NCI-H1694 treated with DMSO at 0.1 percent for 48 hours (cell line): ENCODE results near the gene SAMD9L.
"Not testable (repeated sequence)": the region's sequence is repeated elsewhere in the genome, so short reads cannot be mapped to it uniquely, and the experiment has no call there.

Experiments
- DNase-seq: peaks from one replicate; lab custom pipeline; 2025; lab: John Stamatoyannopoulos, UW

Gene SAMD9L

DNA sequence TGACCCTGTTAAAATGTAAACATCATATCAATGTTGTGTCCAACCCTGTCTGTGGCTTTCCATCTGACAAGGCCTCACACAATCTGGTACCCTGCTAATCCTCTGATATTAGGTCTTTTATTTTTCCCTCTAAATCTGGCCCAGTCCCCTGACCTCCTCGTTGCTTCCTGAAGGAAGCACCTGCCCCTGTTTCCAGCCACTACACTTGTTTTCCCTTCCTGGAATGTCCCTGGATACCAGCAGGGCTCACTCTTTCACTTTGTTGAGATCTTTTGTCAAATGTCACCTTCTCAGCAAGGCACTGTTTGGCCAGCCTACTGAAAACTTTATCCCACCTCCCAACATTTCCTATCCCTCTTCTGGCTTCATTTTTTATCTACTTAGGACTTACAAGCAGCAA lies 2.1 kb downstream of the SAMD9L start:
- DNase-seq, result no peak

DNA sequence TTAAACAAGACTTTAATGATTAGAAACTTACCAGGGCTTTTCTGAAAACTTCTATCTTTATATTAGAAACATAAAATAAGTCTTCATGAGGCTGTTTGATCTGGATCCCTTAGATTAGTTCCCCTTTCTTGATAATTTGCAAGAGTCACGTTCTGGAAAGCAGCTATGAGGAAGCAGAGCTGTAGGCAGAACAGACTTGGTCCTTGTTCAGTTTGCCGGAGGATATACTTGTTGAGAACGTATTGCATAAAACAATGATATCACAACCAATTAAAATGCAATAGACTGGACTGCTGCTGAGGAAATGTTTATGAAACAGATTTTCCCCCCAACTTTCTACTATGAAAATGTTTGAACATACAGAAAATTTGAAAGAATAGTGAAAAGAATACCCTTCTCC lies 2.8 kb downstream of the SAMD9L start:
- no peak for DNase-seq

GRCh38 chr7:93142127-93142526 lies 6.1 kb downstream of the SAMD9L start:
- DNase-seq, result no peak

- DNase-seq, result no peak
Measured at GRCh38 chr7:93140582-93141191, 7.5 kb downstream of the SAMD9L start.

DNA sequence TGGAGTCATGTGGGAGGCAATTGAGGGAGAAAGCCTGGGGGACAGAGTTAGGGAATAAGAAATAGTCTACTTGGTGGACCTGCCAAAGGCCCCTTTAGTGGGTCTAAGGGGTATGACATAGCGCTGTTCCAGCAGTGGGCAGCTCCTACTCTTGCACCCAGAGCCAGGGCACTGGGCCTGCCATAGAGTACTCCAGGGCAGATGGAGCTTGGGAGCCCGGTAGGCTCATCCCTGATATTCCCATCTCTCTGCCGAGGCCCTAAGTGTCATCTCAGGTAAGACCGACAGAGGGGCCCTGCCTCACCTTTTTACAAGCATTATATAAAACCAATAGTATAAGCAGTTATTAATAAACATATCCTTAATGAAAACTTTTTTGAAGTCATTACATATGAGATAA lies 9.6 kb downstream of the SAMD9L start:
- DNase-seq, result no peak

- DNase-seq, result no peak
Measured at GRCh38 chr7:93133005-93133404, 15.2 kb downstream of the SAMD9L start.

DNA sequence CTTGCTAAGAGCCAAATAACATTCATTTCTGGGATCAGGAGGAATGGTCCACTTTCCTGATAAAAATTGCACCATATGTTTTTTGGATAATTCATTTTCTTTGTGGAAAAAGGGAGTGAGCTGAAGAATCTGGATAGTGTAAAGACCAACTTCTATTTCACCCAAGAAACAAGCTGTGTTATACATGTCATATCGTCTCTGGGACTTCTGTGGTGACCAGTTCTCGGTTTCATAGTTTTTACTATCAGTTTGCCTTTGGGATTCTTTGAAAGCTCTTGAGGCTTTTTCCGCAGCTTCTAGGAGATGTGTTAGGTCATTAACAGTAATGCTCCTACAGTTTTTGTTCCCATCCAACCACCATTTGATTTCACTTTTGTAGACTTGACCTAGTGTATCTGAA lies 16.0 kb downstream of the SAMD9L start:
- no peak for DNase-seq

DNA sequence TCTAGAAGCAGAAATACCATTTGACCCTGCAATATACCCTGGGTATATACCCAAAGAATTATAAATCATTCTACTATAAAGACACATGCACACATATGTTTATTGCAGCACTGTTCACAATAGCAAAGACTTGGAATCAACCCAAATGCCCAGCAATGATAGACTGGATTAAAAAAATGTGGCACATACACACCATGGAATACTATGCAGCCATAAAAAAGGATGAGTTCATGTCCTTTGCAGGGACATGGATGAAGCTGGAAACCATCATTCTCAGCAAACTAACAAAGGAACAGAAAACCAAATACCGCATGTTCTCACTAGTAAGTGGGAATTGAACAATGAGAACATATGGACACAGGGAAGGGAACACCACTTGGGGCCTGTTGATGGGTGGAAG lies 21.2 kb downstream of the SAMD9L start:
- not testable (repeated sequence) for DNase-seq

DNA sequence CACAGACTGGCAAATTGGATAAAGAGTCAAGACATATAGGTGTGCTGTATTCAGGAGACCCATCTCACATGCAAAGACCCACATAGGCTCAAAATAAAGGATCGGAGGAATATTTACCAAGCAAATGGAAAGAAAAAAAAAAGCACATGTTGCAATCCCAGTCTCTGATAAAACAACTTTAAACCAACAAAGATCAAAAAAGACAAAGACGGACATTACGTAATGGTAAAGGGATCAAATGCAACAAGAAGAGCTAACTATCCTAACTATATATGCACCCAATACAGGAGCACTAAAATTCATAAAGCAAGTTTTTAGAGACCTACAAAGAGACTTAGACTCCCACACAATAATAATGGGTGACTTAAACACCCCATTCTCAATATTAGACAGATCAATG lies 24.7 kb downstream of the SAMD9L start:
- DNase-seq, result not testable (repeated sequence)

DNA sequence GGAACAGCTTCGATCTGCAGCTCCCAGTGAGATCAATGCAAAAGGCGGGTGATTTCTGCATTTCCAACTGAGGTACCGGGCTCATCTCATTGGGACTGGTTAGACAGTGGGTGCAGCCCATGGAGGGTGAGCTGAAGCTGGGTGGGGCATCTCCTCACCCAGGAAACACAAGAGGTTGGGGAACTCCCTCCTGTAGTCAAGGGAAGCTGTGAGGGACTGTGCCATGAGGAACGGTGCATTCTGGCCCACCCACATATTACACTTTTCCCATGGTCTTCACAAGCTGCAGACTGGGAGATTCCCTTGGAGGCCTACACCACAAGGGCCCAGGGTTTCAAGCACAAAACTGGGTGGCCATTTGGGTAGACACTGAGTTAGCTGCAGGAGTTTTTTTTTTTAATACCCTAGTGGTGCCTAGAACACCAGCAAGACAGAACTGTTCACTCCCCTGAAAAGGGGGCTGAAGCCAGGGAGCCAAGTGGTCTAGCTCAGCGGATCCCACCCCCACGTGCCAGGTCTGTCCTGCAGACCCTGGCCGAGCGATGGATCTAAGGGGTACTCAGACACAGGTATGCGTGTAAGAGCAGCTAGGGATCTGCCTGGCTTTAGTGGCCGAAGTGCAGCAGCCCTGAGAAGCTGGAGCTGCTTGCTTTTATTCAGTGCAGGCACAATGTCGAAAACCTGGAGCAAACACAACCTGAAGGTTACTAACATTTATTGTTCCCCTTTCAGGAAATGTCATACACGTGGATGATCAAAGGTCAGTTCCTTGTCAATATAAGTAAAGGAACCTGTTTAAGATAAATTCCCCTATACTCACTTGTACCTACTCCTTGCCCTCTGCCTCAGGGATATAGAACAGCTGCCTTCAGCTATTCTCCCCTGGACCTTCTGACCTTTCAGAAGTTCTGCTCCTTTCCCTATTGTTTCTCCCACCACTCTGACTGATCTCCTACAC lies 27.3 kb downstream of the SAMD9L start:
- no peak for DNase-seq

GRCh38 chr7:93119191-93119905 lies 28.8 kb downstream of the SAMD9L start:
- DNase-seq, result no peak

GRCh38 chr7:93117852-93118530 lies 30.2 kb downstream of the SAMD9L start, which contains the start of gene SAMD9:
Gene SAMD9 (minus strand): TSS chr7:93117979. CDS start chr7:93106097, 11,882 bp downstream.
- DNase-seq, result peak; percentile 73

DNA sequence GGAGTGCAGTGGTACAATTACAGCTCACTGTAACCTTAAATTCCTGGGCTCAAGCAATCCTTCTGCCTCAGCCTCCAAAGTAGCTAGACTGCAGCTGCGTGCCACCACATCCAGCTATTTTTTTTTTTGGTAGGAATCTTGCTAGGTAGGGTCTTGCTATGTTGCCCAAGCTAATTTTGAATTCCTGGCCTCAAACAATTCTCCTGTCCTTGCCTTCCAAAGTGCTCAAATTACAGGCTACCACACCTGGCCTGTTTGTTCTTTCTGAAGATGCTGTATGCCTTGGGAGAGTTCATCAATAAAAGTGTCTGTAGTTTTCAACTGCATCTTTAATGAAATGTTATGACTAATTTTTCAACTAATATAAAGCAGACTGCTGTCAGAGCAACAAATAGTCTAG lies 30.9 kb downstream of the SAMD9L start:
- DNase-seq, result no peak

GRCh38 chr7:93115796-93116195 lies 32.4 kb downstream of the SAMD9L start:
- DNase-seq, result no peak

GRCh38 chr7:93108003-93108402 lies 40.2 kb downstream of the SAMD9L start:
- DNase-seq, result no peak

- no peak for DNase-seq
Measured at GRCh38 chr7:93097388-93097787, 50.8 kb downstream of the SAMD9L start.

GRCh38 chr7:93092757-93093370 lies 55.3 kb downstream of the SAMD9L start:
- DNase-seq, result no peak
